Mammary epithelial cell (primary cell): ENCODE measurements around the gene S100A5.

Experiments used
- CTCF ChIP-seq, 2 donors: IDR thresholded peaks in 1 of 2; conservative IDR thresholded peaks in 1 of 2; 2 replicates each; pipeline ENCODE4 v1.5.1; 2011 to 2012; ENCODE audit warnings: inconsistent platforms in 2 of 2, low read length in 2 of 2, mild to moderate bottlenecking in 2 of 2, control low read depth in 1 of 2, low read depth in 1 of 2; ENCODE audit not compliant: insufficient read depth in 1 of 2; ENCODE audit errors: extremely low read depth in 1 of 2
- EZH2 ChIP-seq: IDR thresholded peaks from 2 replicates; pipeline ENCODE4 v1.6.1; 2012; ENCODE audit warnings: low read length, inconsistent platforms, borderline replicate concordance

GRCh38 chr1:153545067-153546055 is 4.6 kb upstream of the S100A5 start, which contains the start of gene S100A4:
- no peak for TF ChIP-seq CTCF (conservative IDR thresholded peaks at IDR 0.05 in 1 of 2, IDR thresholded peaks at IDR 0.05 in 1 of 2; ENCODE audit: extremely low read depth in 1 of 2, insufficient read depth in 1 of 2, low read depth in 1 of 2, low read length in 2 of 2)
- no peak for TF ChIP-seq EZH2
